HS-5 (cell line): ENCODE data around the gene SNX25.
"Not testable (repeated sequence)": the region's sequence is repeated elsewhere in the genome, so short reads cannot be mapped to it uniquely, and the experiment has no call there.

Experiments used
- DNase-seq: peaks from one replicate; pipeline ENCODE4 v3.0.0-alpha.2; 2012; ENCODE audit warnings: low read depth

The SNX25 gene

GRCh38 chr4:185205073-185205472, 4.3 kb upstream of the SNX25 start:
- not testable (repeated sequence) for DNase-seq

- no peak for DNase-seq
Measured at GRCh38 chr4:185205697-185206342, 3.6 kb upstream of the SNX25 start.

GRCh38 chr4:185207466-185207865, 1.9 kb upstream of the SNX25 start:
- DNase-seq, result no peak

GRCh38 chr4:185209852-185210101, 379 bp downstream of the SNX25 start:
- not testable (repeated sequence) for DNase-seq

- DNase-seq, result no peak
Measured at GRCh38 chr4:185210102-185210981, 944 bp downstream of the SNX25 start.

- DNase-seq, result no peak
Measured at GRCh38 chr4:185211035-185211434, 1.6 kb downstream of the SNX25 start.

- DNase-seq, result no peak
Measured at GRCh38 chr4:185211641-185212040, 2.2 kb downstream of the SNX25 start.

GRCh38 chr4:185212581-185212980, 3.2 kb downstream of the SNX25 start:
- no peak for DNase-seq

- DNase-seq, result no peak
Measured at GRCh38 chr4:185213877-185214276, 4.5 kb downstream of the SNX25 start.

GRCh38 chr4:185215261-185215660, 5.9 kb downstream of the SNX25 start:
- no peak for DNase-seq

- DNase-seq, result no peak
Measured at GRCh38 chr4:185217408-185217975, 8.1 kb downstream of the SNX25 start.

GRCh38 chr4:185218312-185218711, 8.9 kb downstream of the SNX25 start:
- DNase-seq, result no peak

GRCh38 chr4:185219551-185220344, 10.3 kb downstream of the SNX25 start:
- no peak for DNase-seq

- no peak for DNase-seq
Measured at GRCh38 chr4:185221491-185221890, 12.1 kb downstream of the SNX25 start.

GRCh38 chr4:185221912-185222311, 12.5 kb downstream of the SNX25 start:
- no peak for DNase-seq

GRCh38 chr4:185222598-185222997, 13.2 kb downstream of the SNX25 start:
- DNase-seq, result no peak

- DNase-seq, result no peak
Measured at GRCh38 chr4:185224597-185224996, 15.2 kb downstream of the SNX25 start.

- DNase-seq, result no peak
Measured at GRCh38 chr4:185225940-185226339, 16.5 kb downstream of the SNX25 start.

- DNase-seq, result no peak
Measured at GRCh38 chr4:185227131-185227551, 17.7 kb downstream of the SNX25 start.

GRCh38 chr4:185227713-185228278, 18.4 kb downstream of the SNX25 start:
- DNase-seq, result no peak

GRCh38 chr4:185229021-185229818, 19.8 kb downstream of the SNX25 start:
- no peak for DNase-seq
